GM21515 (cell line): Measurements from ENCODE around the gene COL23A1.
"Not testable (repeated sequence)": the region's sequence is repeated elsewhere in the genome, so short reads cannot be mapped to it uniquely, and the experiment has no call there.

ENCODE experiments used
- ATAC-seq: cut with Tn5 transposase; IDR thresholded peaks from one replicate; pipeline ENCODE4 v1.9.1; 2021; ENCODE audit not compliant: unreplicated experiment

Gene COL23A1

DNA sequence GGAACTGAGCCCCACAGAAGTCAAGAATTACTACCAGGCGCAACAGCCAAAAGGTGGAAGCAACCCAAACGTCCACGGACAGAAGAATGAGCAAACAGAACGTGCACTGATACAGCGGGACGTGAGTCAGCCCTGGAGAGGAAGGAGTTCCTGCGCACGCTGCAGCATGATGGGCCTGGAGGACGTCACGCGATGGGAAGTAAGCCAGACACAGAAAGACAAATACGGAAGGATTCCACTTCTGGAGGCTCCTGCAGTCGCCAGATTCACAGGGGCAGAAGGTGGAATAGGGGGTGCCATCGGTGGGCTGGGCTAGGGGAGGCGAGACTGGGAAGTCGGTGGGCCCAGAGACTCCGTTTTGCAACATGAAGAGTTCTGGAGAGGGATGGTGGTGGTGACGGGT is 277.3 kb downstream of the COL23A1 start:
- no peak for ATAC-seq

DNA sequence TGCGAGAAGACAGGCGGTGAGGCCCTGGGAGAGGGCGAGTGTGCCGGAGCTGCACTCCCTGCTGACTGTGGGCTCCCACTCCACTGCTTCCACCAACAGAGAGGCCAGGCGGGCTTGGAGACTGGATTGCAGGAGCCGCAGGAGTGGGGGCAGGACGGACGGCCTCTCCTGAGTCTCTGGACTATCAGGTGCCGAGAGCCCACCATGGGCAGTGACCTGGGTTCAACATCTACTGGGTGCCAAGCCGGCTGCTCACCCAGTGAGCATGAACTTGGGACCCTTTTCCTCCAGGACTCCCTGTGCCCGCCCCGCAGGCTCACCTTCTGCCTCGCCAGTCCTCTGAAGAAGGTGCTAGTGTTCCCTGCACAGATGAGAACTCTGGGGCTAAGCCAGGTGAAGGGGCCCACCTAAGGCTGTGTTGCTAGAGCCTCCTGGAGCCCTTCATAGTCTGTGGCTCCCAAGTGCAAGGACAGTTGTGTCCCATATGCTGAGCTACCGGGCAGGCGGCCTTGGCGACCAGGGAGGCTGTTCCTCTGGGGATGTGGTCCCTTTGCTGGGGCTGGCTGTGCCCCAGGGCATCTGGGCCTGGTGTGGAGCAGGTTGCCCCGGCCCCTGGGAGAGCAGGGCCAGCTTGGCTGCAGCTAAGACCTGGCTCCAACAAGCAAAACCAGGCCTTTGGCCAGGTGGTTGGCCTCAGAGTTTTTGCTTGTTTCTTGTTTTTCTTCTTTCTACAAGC is 279.9 kb downstream of the COL23A1 start:
- ATAC-seq = no peak

DNA sequence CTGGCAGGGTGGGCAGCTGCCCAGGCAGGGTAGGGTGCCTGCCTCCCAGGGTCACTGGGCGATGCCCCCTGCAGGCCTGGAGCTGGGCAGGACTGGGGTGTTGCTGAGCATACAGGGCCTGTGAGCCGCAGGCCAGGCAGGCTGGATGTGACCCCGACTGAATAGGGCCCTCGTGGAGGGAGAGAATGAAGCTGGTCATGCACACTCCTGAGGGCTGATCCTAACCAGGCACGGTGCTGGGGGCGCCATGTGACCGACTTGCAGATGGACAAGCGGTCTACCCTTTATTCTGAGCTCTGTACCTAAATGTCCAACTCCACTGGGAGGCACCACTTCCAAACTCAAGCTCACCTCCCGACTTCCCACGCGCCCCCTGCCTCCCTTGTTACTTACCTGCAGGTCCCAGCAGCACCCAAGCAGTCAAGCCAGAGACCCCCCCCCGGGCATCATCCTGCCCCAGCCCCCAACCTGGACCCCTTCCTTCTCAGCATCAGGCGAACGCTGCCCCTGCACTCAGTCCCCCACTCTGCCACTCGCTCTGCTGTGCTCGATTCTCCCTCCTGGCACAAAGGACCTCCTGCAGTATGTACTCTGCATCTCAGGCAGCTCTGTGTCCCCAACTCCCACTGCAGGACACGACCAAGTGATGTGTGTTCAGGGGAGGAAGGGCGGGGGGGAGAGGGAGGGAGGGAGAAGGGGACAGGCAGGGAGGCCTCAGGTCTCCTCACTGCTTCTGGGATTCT is 280.8 kb downstream of the COL23A1 start:
- ATAC-seq = no peak

DNA sequence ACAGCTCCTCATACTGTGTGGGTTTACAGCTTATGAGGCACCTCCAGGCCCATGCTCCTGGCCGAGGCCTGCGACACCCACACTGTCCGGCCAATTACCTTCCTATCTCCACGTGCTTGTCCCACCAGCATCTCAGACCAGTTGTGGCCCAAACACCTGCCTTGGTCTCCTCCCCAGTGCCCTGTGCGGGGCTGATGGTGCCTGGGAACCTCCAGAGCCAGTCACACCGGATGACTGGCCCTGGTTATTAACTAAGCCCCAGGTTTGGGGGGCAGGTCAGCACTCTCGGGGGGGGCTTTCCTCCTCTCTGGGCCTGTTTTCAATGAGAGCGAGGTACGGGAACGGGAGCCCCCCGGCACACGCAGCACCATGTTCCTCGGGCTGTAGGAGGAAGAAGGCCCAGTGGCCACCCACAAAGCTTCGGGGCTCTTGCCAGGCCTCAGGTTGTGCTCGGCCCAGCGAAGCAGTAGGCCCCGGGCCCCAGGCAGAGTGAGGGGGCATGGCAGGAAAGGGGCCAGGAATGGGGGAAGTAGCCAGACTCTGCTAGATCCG is 281.6 kb downstream of the COL23A1 start:
- ATAC-seq = no peak

DNA sequence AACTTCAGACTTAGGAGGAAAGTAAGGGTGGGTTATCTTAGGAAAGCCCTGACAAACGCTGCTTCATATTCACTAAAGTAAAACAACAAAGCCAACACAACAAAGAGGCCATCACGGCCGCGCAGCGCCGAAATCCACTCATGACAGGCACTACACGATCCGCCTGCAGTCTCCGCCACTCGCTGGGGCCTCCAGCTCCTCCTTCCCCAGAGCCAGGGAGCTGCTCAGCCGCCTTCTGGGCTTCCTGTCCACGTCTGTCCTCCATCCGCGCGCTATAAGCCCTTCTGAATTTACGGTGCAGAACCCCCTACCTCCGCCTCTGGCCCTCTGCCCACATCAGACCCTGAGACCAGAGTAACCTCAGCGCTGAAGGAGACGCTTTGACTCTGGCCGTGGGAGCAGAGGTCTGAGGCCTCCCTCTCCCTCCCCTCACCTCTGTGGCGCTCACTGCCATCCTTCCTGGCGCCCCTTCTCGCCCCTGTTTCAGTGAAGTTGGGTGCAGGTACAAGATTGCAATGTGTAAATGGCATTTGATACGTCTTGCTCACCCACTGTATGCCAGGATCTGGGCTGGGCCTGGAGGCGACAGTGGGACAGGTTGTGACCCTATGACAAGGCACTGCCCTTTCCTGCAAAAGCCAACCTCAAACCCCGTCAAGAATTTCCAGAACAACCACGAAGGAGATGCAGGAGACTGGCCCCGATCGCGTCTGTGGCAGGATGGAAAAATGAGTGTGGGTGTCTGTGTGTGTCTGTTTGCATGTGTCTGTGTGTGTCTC is 282.7 kb downstream of the COL23A1 start:
- no peak for ATAC-seq

DNA sequence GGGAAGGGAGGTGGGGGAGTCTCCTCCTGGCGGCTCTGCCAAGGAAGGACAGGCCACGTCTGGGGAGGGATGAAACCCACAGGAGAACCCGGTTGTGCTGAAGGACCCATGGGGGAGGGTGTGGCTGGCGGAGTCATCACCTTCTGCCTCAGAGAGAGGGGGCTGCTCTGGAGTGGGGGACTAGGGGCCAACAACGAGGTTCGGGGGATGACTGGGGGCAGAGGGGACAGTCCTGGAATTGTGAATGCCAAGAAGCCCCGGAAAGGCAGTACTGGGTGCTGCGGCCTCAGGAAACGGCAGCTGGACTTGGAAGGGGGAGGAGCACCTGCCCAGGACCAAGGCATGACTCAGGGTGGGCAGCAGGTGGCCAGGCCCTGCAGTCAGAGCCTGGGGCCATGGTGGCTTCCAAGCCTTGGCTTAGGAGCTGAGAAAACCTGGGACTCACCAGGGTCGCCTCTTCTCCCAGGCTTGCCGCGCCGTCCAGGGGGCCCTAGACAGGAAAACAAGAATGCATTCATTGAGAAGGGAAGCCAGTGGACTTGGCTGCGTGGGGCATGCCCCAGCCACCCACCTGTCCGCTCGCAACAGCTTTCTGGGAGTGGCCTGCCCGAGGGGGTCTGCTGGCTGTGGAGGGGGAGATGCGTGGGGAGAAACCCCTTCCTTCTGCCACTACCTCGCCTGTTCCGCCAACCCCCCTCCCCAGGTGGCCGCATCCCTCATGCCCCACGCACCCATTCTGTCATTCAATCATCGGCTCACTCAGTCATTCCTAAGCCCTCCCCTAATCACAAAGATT is 283.6 kb downstream of the COL23A1 start:
- ATAC-seq = no peak

DNA sequence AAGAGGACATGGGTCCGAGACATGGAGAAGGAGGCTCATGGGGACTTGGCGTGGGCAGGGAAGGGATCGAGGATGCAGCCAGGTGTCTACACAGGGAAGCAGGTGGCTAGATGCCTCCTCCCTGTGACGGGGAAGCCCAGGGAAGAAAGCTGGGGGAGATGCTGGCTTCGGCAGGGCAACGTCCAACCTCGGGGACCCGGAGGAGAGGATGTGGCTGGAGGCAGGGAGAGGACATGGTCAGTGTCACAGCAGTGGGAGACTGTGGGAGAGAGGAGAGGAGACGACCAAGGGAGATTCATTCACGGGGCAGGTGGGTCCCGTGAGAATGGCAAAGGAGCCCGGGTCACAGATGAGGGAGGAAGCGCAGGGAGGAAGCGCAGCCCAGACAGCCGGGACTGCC is 284.4 kb downstream of the COL23A1 start:
- ATAC-seq = no peak

DNA sequence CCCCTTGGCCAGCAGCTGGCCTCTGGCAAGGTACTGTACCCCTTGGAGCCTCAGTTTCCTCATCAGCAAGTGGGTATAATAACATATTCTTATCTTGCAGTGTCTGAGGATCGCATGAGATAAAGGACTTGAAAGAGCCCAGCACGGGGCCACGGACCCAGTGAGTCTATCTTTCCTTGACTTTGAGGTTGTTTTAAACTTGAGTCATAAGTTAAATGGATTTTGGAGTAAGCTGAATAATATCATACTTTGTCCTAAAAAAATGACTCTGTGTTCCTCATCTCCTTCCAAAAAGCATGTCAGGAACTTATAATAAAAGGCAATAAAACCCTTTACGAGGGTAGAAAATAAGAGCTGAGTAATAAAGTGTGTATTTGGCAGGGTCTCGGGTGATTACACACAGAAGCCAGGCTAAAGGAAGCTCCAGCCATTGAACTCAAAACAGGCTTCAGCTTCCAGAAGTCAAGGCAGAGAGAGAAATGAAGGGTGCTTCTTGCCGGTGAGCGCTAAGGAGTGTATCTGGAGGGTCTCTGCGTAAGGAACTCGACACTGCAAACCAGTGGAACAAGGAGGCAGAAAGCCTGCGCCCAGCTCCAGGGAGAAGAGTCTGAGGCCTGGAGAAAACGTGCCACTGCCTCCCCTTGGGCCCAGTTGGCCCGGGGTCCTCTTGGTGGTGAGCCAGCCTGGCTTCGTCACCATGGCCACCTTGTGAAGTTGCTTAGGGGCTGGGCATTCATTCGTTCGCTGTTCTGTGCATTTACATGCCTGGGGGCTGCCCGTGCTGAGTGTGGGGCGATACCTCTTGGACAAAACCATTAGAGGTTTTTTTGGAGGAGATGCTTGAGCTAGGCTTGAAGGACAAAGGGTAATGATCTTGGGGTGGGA is 285.2 kb downstream of the COL23A1 start:
- no peak for ATAC-seq

DNA sequence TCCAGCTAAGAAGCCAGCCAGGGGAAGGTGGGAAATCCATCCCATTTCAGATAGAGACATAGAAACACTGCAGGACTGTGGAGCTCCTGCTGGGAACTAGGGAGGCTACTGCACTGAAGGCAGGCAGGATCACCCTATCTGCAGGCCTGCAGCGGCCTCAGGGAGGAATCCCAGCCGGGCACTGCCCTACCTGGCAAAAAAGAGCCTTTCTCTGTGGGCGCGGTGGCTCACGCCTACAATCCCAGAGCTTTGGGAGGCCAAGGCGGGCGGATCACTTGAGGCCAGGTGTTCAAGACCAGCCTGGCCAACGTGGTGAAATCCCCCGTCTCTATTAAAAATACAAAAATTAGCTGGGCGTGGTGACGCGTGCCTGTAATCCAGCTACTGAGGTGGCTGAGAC is 286.2 kb downstream of the COL23A1 start:
- no peak for ATAC-seq

DNA sequence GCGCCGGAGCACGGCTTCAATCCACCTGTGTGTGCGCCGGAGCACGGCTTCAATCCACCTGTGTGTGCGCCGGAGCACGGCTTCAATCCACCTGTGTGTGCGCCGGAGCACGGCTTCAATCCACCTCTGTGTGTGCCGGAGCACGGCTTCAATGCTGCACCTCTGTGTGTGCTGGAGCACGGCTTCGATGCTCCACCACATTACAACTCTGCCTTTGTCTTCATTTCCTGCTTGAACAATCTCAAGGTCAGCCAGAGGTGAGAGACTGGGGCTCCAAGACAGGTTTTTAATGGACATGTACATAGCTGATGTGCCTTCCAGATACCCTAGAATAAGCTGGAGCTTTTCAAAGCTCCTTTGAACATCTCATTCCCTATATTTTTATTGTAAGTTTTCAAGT is 287.9 kb downstream of the COL23A1 start:
- not testable (repeated sequence) for ATAC-seq

DNA sequence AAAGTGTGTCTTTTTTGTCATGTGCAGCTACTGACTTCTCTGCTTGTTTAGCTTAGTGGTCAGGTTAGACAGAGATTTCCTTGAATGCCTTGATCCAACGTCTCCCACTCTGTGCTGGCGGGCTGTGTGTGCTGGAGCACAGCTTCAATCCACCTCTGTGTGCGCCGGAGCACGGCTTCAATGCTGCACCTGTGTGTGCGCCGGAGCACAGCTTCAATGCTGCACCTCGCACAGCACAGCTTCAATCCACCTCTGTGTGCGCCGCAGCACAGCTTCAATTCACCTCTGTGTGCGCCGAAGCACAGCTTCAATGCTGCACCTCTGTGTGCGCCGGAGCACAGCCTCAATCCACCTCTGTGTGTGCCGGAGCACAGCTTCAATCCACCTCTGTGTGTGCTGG is 288.6 kb downstream of the COL23A1 start:
- no peak for ATAC-seq

DNA sequence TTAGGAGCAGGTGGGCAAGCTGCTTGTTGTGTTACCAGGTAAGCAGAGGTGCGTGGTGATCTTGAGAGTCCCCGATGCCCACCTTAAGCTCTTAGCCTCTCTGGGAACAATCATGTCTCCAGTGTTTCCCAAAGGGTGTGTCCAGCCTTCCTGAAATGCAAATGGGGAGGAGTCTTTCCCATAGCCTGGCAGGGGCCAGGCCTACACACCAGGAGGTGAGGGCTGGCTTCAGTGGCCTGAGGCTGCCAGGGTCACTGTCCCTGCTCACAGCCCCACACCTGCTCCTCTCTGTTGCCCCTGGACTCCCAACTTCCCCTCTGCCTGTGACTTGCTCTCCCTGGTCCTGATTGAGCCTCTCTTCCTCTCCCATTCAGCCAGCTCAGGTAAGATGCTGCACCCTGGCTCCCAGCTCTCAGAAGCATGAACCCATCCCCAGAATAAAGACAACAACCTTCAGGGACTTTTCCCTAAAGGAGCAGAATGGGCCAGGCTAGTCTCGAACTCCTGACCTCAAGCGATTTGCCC is 291.8 kb downstream of the COL23A1 start:
- no peak for ATAC-seq

DNA sequence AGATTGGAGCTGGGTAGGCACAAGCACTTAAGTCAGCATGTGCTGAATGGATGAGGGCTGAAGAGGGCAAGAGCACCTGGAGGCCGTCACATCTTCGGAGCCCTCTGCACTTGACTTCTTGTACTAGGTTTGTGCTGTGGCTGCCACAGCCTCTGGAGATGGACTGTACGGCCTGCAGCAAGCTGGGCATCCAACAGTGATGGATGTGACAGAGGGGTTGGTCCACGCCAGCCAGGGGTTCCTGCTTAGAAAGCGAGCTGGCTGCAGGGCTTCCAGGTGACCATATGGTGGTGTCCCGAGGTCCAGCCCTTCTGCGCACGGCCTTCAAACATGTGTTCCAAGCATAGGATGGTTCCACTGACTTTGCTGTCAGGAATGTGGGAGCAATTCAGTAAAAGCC is 292.4 kb downstream of the COL23A1 start:
- no peak for ATAC-seq

DNA sequence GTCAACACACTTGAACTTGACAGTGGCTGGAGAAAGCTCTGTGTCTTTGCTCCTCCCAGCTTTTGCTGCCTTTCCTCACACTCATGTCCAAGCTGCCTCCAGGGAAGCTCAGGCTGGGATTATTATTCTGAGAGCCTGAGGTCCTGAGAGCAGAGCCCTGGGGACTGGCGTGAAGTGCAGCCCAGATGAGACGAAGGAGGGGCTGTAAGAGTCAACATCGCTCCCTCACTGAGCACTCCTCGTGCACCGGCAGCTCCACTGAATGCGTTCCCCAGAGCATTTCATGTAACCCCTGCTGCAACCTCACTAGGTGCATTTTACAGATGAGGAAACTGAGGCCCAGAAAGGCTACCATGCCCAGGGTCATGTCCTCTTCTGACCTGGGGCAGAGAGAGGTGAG is 294.1 kb downstream of the COL23A1 start:
- no peak for ATAC-seq

DNA sequence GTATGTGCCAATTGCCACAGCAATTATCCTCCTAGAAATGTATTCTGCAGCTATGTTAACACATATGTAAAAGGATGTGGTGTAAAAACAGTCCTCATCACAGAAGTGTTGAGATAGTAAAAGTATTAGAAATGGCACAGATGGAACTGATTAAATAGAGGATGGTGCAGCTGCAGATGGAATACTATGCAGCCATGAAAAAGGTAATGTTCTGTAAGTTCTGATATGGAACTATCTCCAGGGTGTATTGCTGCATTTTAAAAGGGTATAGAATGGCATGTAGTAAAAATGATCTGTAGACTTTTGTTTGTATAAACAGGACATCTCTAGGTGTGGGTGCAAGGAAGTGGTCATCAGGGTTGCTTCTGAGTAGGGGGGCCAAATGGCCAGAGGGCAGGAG is 294.6 kb downstream of the COL23A1 start:
- ATAC-seq = no peak

DNA sequence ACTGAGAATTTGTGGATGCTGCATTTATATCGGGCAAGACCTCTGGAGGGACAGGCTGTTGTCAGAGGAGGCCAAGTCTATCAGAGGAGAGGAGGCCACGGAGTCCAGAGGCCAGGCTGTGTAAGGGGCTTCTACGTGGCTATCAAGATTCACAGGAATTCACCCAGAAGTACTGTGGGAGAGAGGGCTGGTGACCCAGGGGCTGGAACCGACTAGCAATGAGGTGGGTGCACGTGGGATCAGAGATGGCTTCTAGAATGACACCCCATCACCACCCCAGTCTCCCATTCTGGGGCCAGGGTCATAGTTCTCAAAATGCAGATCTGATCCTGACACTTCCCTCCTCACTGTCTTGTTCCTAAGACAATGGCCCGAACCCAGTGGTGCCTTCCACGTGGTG is 296.4 kb downstream of the COL23A1 start:
- no peak for ATAC-seq

DNA sequence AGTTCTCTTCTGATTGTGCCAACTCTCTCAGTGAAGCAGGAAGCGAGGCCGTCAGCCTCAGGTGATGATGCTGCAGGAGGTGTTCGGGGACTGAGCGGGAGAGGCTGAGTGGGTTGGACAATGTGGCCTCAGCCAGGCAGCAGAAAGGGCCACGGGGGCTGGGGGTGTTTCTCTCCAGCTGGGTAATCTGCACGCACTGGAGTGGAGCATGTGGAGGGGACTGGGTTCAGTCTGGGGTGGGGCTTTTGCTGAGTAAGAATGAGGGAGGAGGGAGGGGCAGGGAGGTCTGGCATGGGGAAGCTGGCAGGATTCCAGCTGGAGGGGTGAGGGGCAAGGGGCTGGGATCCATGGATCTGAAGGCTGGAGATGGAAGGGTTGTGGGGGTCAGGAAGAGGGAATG is 296.8 kb downstream of the COL23A1 start:
- ATAC-seq = no peak

DNA sequence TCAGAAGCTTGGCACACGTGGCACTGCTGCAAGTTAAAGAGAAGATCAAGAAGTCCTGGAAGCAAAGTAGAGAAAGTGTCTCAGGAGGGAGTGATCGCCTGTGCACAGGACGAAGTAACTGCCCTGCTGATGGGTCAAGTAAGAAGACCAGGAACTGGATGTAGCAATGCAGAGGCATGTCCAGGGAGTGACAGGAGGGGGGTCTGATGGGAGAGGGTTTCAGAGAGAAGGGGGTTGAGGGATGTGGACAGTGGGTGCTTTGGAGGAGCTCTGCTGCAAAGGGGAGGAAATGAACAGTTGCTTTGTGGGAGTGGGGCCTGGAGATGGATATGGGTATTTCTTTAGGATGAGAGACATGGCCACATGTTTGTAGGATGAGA is 297.4 kb downstream of the COL23A1 start:
- ATAC-seq = no peak

DNA sequence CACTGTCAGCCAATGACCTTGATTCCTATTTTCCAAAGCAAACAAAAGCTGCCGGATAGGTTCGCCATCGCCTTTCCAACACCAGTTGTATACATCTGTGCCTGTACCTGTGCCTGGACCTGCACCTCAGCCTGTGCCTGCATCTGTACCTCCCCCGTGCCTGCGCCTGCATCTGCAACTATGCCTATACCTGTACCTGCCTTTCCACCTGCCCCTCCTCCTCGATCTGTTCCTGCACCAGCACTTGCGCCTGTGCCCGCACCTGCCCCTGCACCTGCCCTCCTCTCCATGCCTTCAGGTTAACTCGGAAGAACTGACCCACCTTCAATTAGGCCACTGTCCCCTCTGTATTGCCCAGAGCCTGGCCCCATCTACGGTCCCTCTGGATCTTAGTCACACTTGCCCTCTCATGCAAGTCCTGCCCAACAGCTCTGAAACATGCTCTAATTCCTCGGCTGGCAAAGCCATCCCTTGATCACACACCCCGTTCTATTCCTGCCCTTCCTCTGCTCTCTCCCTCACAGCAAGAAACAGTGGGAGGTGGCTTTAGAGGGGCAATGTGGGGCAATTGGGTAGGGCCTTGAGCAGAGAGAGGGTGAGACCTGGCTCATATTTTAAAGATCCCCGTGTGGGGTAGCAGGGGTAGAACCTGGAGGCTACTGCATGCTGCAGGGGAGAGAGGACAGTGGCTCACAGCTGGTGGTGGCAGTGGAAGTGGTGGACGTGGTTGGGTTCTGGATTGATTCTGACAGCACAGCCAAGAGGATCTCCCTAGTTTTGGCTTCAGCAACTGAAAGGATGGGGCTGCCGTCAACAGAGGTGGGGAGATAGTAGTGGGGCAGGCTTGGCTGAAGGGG is 298.0 kb downstream of the COL23A1 start:
- ATAC-seq = no peak
